GM12878 (cell line): Measurements from ENCODE around the gene TRMO. TPM values are rescaled to one million over a fixed set of nuclear protein-coding genes. Genes with fewer than 3 reads are reported as not detected.

Source experiments
- ATAC-seq: fragments of 200-7000 bp; cut with Tn5 transposase; 3 replicates; pipeline ENCODE4 v1.9.1; 2020; ENCODE audit warnings: mild to moderate bottlenecking, moderate library complexity
- BruUV-seq: library from RNA; stranded (reverse); fragments of 400-500 nt; replicated peaks from 2 replicates; lab custom pipeline; 2021; lab: Mats Ljungman, UMichigan
- CTCF ChIA-PET: fragments of 300-600 bp; sonication (Branson Sonifier 250); formaldehyde crosslinking; extraction: SDS; loops from one replicate; lab custom pipeline; 2021; ENCODE audit warnings: inconsistent platforms; lab: Yijun Ruan, JAX
- POLR2A ChIA-PET: fragments of 350-600 bp; formaldehyde crosslinking; extraction: SDS; loops from one replicate; lab custom pipeline; 2021; ENCODE audit warnings: inconsistent platforms; lab: Charles Lee
- RAD21 ChIA-PET: fragments of 300-600 bp; sonication (Branson Sonifier 250); formaldehyde crosslinking; loops from one replicate; lab custom pipeline; 2023; ENCODE audit warnings: antibody characterized with exemption; ENCODE audit not compliant: unreplicated experiment; lab: Charles Lee
- SMC1A ChIA-PET: fragments of 300-600 bp; sonication (Branson Sonifier 250); formaldehyde crosslinking; loops from one replicate; lab custom pipeline; 2023; ENCODE audit not compliant: unreplicated experiment, uncharacterized antibody; lab: Charles Lee
- DNase-seq: peaks from one replicate; pipeline ENCODE4 v3.0.0-alpha.2; 2011; ENCODE audit warnings: low read depth, low spot score
- FAIRE-seq: peaks from 3 replicates; lab custom pipeline; 2011; peaks lifted over from hg19 to GRCh38; lab: Jason Lieb, UNC
- H2AFZ ChIP-seq: 2 replicates; pipeline ENCODE4 v1.6.0; 2011; ENCODE audit warnings: low read depth, low read length, control low read depth; ENCODE audit not compliant: control insufficient read depth
- H3K27ac ChIP-seq: 2 replicates; pipeline ENCODE4 v1.5.1; 2011; ENCODE audit warnings: control low read depth; ENCODE audit not compliant: control insufficient read depth, insufficient read depth
- H3K27me3 ChIP-seq, 2 experiments: replicated peaks in 1 of 2; 2 replicates each; pipeline versions ENCODE4 v1.6.0 to v1.6.1; 2011; ENCODE audit warnings: low read length in 1 of 2; ENCODE audit not compliant: control insufficient read depth in 2 of 2, insufficient read depth in 2 of 2
- H3K36me3 ChIP-seq, 2 experiments: 2 replicates each; pipeline ENCODE4 v1.5.1; 2011; ENCODE audit warnings: low read length in 1 of 2; ENCODE audit not compliant: control insufficient read depth in 2 of 2, insufficient read depth in 2 of 2
- H3K4me1 ChIP-seq: 2 replicates; pipeline ENCODE4 v1.6.1; 2011; ENCODE audit warnings: mild to moderate bottlenecking, low read length, moderate library complexity, mixed read lengths; ENCODE audit not compliant: control insufficient read depth, insufficient read depth
- H3K4me2 ChIP-seq: 2 replicates; pipeline ENCODE4 v1.6.0; 2011; ENCODE audit warnings: control low read depth; ENCODE audit not compliant: control insufficient read depth, insufficient read depth
- H3K4me3 ChIP-seq: fragments of 200-600 bp; sonication (generic); 2 replicates; pipeline ENCODE4 v1.5.1; 2016
- H3K79me2 ChIP-seq: 2 replicates; pipeline ENCODE4 v1.6.0; 2011; ENCODE audit warnings: low read length; ENCODE audit not compliant: control insufficient read depth, insufficient read depth
- H3K9ac ChIP-seq: 2 replicates; pipeline ENCODE4 v1.8.0; 2011; ENCODE audit warnings: low read length, control low read depth, mixed read lengths; ENCODE audit not compliant: control insufficient read depth, insufficient read depth
- H3K9me3 ChIP-seq: replicated peaks from 3 replicates; pipeline ENCODE4 v1.5.1; 2011; ENCODE audit warnings: mild to moderate bottlenecking, low read length; ENCODE audit not compliant: control insufficient read depth, insufficient read depth
- H4K20me1 ChIP-seq: 2 replicates; pipeline ENCODE4 v1.6.0; 2011; ENCODE audit not compliant: control insufficient read depth, insufficient read depth
- ATF7 ChIP-seq: fragments of 450-650 bp; IDR thresholded peaks from 2 replicates; pipeline ENCODE4 v1.6.1; 2016; ENCODE audit warnings: low read depth, mild to moderate bottlenecking
- BCLAF1 ChIP-seq: fragments of 450-650 bp; IDR thresholded peaks from 2 replicates; pipeline ENCODE4 v1.6.1; 2017; ENCODE audit warnings: antibody characterized with exemption, mild to moderate bottlenecking, moderate library complexity
- CREB1 ChIP-seq: IDR thresholded peaks from 2 replicates; pipeline ENCODE4 v1.6.1; 2012; ENCODE audit warnings: low read depth, mild to moderate bottlenecking, inconsistent platforms
- HCFC1 ChIP-seq: fragments of 150-350 bp; IDR thresholded peaks from 2 replicates; pipeline ENCODE4 v1.6.1; 2014; ENCODE audit warnings: low read length
- HDGF ChIP-seq: fragments of 450-650 bp; IDR thresholded peaks from 2 replicates; pipeline ENCODE4 v1.6.1; 2016; ENCODE audit warnings: antibody characterized with exemption
- IRF4 ChIP-seq: IDR thresholded peaks from 2 replicates; pipeline ENCODE4 v1.6.1; 2011; ENCODE audit warnings: low read depth, low read length
- RB1 ChIP-seq: fragments of 450-650 bp; formaldehyde crosslinking; IDR thresholded peaks from 2 replicates; pipeline ENCODE4 v1.6.1; 2017; ENCODE audit warnings: mild to moderate bottlenecking, borderline replicate concordance
- RUNX3 ChIP-seq: IDR thresholded peaks from 2 replicates; pipeline ENCODE4 v1.6.1; 2012; ENCODE audit warnings: low read length, inconsistent platforms
- WGBS: methylation state at CpG from one replicate; pipeline ENCODE4 v1.1.6; 2016; ENCODE audit warnings: low lambda C conversion rate; ENCODE audit not compliant: insufficient replicate concordance, insufficient coverage; ENCODE audit errors: missing lambda C conversion rate; 5-methylcytosine and 5-hydroxymethylcytosine counted together
- in situ Hi-C: fragments of 300-500 bp; cut with MboI; formaldehyde crosslinking; loops from 9 replicates; pipeline ENCODE4 v1.14.3; 2018; ENCODE audit warnings: mixed read lengths
- intact Hi-C: fragments of 100-400 bp; cut with micrococcal nuclease; formaldehyde crosslinking; loops from one replicate; pipeline ENCODE4 v1.14.2; 2022; ENCODE audit not compliant: unreplicated experiment
- polyA plus RNA-seq, 11 experiments: library from polyadenylated mRNA; depleted of rRNA in 4 of 11; unstranded in 6 of 11; stranded (reverse) in 5 of 11; fragments of >200 nt; fragmentation: Nextera tagmentation in 4 of 11; fragmentation: Illumina TruSeq in 1 of 11; extraction: Ambion mirVana in 4 of 11; extraction: Trizol in 1 of 11; gene quantifications; 1 replicate in 1 of 11; 2 replicates in 10 of 11; pipeline versions ENCODE4 v1.2.1 to v1.2.3, GENCODE V29; 2011 to 2016; ENCODE audit warnings: inconsistent platforms in 2 of 11, missing spikeins in 2 of 11, low read depth in 1 of 11
- total RNA-seq, 4 experiments: library from RNA; depleted of rRNA in 3 of 4; stranded (reverse); fragments of >200 nt in 3 of 4; fragmentation: Illumina TruSeq in 1 of 4; extraction: Trizol in 1 of 4; gene quantifications; 2 replicates each; pipeline versions ENCODE4 v1.2.1 to v1.2.3, GENCODE V29; 2013 to 2021
- TF ChIP-seq, protein P1 (sequence below): fragments of 450-650 bp; IDR thresholded peaks from 2 replicates; pipeline ENCODE4 v1.6.1; 2017; ENCODE audit warnings: borderline replicate concordance
- TF ChIP-seq, protein P2 (sequence below): fragments of 450-650 bp; IDR thresholded peaks from 2 replicates; pipeline ENCODE4 v1.6.1; 2014; ENCODE audit warnings: mild to moderate bottlenecking
- TF ChIP-seq, protein P3 (sequence below): IDR thresholded peaks from 2 replicates; pipeline ENCODE4 v1.6.1; 2012; ENCODE audit warnings: low read depth, low read length, improper control_type of control experiment

The TRMO gene
- total and polyA plus RNA-seq, 10 of the 15 experiments (the other 5 are each of a cell fraction or from before 2014, with no cell fraction given), result 5.8 to 23.6 (median 15.3) TPM

- POLR2A ChIA-PET, result no interaction called here
- CTCF ChIA-PET, result interaction anchor here (0.6 to 5.5 kb wide), 9 partner anchors 8 to 371 kb away, joined by 3 to 95 read pairs (median 4); no protein-coding TSS in a partner anchor
Measured at GRCh38 chr9:97892421-97892820, 29.9 kb downstream of the TRMO start.

GRCh38 chr9:97891736-97892135 lies 30.6 kb downstream of the TRMO start:
- H3K9me3 ChIP-seq, result no peaks in the 10 kb centered on the region
- BruUV-seq, result no TSS peak
- POLR2A ChIA-PET, result no interaction called here
- intact Hi-C loops (no loop called here), in situ Hi-C loops (no loop called here)
- RAD21 ChIA-PET, result no interaction called here
- H3K36me3 ChIP-seq, result no peaks in the 10 kb centered on the region; a peak in 1 of 4 replicates
- H3K79me2 ChIP-seq, result no peaks in the 10 kb centered on the region
- H3K4me1 ChIP-seq, result no peaks in the 10 kb centered on the region
- FAIRE-seq (no peak), DNase-seq (no peak), ATAC-seq (no peak)
- 61% methylated on average over 5 of the region's 5 CpGs for WGBS
- H3K27me3 ChIP-seq, result no peaks in the 10 kb centered on the region
- CTCF ChIA-PET, result interaction anchor here (1.0 to 5.5 kb wide), 10 partner anchors 9 to 372 kb away, joined by 3 to 95 read pairs (median 6); no protein-coding TSS in a partner anchor
- H3K4me3 ChIP-seq, result no peak overlapping the region
- H3K9ac ChIP-seq, result no peak overlapping the region
- no peak overlapping the region for H3K27ac ChIP-seq
- SMC1A ChIA-PET, result interaction anchor here (1.1 to 5.5 kb wide), 5 partner anchors 10 to 372 kb away, joined by 3 to 32 read pairs (median 3); no protein-coding TSS in a partner anchor
- H2AFZ ChIP-seq, result no peak overlapping the region
- no peaks in the 10 kb centered on the region for H4K20me1 ChIP-seq
- H3K4me2 ChIP-seq, result no peak overlapping the region
- TF ChIP-seq HDGF, result no peak
- TF ChIP-seq, protein P1, sequence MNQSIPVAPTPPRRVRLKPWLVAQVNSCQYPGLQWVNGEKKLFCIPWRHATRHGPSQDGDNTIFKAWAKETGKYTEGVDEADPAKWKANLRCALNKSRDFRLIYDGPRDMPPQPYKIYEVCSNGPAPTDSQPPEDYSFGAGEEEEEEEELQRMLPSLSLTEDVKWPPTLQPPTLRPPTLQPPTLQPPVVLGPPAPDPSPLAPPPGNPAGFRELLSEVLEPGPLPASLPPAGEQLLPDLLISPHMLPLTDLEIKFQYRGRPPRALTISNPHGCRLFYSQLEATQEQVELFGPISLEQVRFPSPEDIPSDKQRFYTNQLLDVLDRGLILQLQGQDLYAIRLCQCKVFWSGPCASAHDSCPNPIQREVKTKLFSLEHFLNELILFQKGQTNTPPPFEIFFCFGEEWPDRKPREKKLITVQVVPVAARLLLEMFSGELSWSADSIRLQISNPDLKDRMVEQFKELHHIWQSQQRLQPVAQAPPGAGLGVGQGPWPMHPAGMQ, result no peak
- no peak for TF ChIP-seq IRF4
- TF ChIP-seq, protein P2, sequence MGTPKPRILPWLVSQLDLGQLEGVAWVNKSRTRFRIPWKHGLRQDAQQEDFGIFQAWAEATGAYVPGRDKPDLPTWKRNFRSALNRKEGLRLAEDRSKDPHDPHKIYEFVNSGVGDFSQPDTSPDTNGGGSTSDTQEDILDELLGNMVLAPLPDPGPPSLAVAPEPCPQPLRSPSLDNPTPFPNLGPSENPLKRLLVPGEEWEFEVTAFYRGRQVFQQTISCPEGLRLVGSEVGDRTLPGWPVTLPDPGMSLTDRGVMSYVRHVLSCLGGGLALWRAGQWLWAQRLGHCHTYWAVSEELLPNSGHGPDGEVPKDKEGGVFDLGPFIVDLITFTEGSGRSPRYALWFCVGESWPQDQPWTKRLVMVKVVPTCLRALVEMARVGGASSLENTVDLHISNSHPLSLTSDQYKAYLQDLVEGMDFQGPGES, result no peak
- TF ChIP-seq CREB1, result no peak
- TF ChIP-seq BCLAF1, result no peak
- TF ChIP-seq HCFC1, result no peak
- no peak for TF ChIP-seq RUNX3
- no peak for TF ChIP-seq RB1
- TF ChIP-seq ATF7, result no peak

More at GRCh38 chr9:97892421-97892820, 29.9 kb downstream of the TRMO start:
- DNase-seq (no peak), ATAC-seq (no peak), FAIRE-seq (no peak)
- 29% methylated on average over 2 of the region's 2 CpGs for WGBS
- H3K4me1 ChIP-seq, result no peaks in the 10 kb centered on the region
- no peak overlapping the region for H3K4me2 ChIP-seq
- H4K20me1 ChIP-seq, result no peaks in the 10 kb centered on the region
- SMC1A ChIA-PET, result interaction anchor here (1.1 to 5.5 kb wide), 2 partner anchors 9 to 188 kb away, joined by 3 to 32 read pairs; no protein-coding TSS in a partner anchor
- TF ChIP-seq, protein P3, sequence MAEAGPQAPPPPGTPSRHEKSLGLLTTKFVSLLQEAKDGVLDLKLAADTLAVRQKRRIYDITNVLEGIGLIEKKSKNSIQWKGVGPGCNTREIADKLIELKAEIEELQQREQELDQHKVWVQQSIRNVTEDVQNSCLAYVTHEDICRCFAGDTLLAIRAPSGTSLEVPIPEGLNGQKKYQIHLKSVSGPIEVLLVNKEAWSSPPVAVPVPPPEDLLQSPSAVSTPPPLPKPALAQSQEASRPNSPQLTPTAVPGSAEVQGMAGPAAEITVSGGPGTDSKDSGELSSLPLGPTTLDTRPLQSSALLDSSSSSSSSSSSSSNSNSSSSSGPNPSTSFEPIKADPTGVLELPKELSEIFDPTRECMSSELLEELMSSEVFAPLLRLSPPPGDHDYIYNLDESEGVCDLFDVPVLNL, result no peak
- no peak overlapping the region for H2AFZ ChIP-seq
- H3K4me3 ChIP-seq, result no peak overlapping the region
- RAD21 ChIA-PET, result no interaction called here
- in situ Hi-C loops, result no loop called here
- H3K36me3 ChIP-seq, result no peaks in the 10 kb centered on the region; a peak in 1 of 4 replicates
- H3K27me3 ChIP-seq, result no peaks in the 10 kb centered on the region
- H3K27ac ChIP-seq, result no peak overlapping the region
- H3K9me3 ChIP-seq, result no peaks in the 10 kb centered on the region
- no TSS peak for BruUV-seq
- no peaks in the 10 kb centered on the region for H3K79me2 ChIP-seq
- intact Hi-C loops, result no loop called here
- no peak overlapping the region for H3K9ac ChIP-seq
